Transverse colon (tissue), 4 donors: ENCODE data around the gene GRPR.

ENCODE experiments used
- CTCF ChIP-seq, 5 experiments: fragments of 200-600 bp in 3 of 5; fragments of 450-650 bp in 2 of 5; sonication (generic) in 3 of 5; IDR thresholded peaks; 1 replicate in 2 of 5; 2 replicates in 3 of 5; pipeline ENCODE4 v1.5.1; 2016 to 2017; ENCODE audit warnings: antibody characterized with exemption in 5 of 5, inconsistent platforms in 3 of 5, mild to moderate bottlenecking in 2 of 5, moderate library complexity in 1 of 5
- POLR2A ChIP-seq: fragments of 450-650 bp; IDR thresholded peaks from one replicate; pipeline ENCODE4 v1.6.1; 2016; ENCODE audit warnings: antibody characterized with exemption, mild to moderate bottlenecking, moderate library complexity
- POLR2AphosphoS5 ChIP-seq, 3 donors: sonication (generic); formaldehyde crosslinking; IDR thresholded peaks; one replicate each; pipeline ENCODE4 v1.6.1; 2016; ENCODE audit warnings: antibody characterized with exemption in 3 of 3

DNA sequence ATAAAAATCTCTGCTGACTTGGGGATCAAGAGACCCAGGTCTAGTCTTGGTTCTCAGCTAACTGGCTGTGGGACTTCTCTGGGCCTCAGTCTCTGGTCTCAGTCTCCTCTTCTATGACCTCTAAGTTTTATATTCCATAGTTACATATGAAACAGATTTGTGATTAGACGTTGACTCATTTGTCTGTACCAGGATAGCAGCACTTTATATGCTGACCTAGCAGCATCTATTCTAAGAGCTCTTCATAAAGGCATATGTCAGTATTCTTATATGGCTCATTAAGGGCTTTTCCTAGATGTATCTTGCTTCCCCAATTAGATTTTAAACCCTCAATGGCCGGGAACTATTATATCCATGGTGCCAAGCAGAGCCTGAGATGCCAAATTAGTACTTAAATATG, 12.7 kb downstream of the GRPR start:
- TF ChIP-seq CTCF (IDR thresholded peaks at IDR 0.05) (no peak), POLR2A (no peak), POLR2AphosphoS5 (IDR thresholded peaks at IDR 0.05) (no peak)
